GM19372 (cell line): ENCODE measurements around the gene BDKRB1.
"Not testable (repeated sequence)": the region's sequence is repeated elsewhere in the genome, so short reads cannot be mapped to it uniquely, and the experiment has no call there.

Experiments
- ATAC-seq: cut with Tn5 transposase; IDR thresholded peaks from one replicate; pipeline ENCODE4 v1.9.1; 2021; ENCODE audit warnings: mild to moderate bottlenecking, low read depth, moderate library complexity; ENCODE audit not compliant: unreplicated experiment

The BDKRB1 gene

GRCh38 chr14:96232506-96232905 is 23.5 kb upstream of the BDKRB1 start:
- no peak for ATAC-seq

GRCh38 chr14:96233661-96234060 is 22.3 kb upstream of the BDKRB1 start:
- no peak for ATAC-seq

GRCh38 chr14:96235426-96235825 is 20.6 kb upstream of the BDKRB1 start:
- no peak for ATAC-seq

- no peak for ATAC-seq
These were observed 18.4 kb upstream of the BDKRB1 start for GRCh38 chr14:96237641-96238040.

DNA sequence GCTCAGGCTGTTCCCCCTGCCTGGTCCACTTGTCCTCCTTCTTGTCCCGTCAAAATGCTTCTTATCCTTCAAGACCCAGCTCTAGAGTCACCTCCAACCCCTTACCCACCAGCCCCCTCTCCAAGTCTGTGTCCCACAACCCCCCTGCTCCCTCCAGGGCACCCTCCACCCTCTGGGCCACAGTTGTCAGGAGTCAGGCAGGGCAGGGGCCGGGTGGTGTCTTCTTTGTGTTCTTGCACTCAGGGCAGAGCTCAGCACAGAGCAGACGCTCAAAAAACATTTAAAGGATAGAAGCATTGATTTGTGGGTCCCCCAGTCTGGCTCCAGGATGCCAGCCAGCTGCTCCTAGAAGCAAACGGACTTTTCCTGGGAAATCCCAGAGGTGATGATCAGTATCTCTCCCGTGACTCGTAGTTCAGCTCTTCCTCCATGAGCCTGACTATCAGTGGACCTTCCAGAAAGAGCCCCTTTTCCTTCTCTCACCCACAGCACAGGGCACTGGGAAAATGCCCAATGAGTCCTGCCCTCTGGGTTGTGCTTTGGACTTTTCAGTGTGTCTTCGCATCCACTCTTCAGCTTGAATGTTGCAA is 17.2 kb upstream of the BDKRB1 start:
- no peak for ATAC-seq

DNA sequence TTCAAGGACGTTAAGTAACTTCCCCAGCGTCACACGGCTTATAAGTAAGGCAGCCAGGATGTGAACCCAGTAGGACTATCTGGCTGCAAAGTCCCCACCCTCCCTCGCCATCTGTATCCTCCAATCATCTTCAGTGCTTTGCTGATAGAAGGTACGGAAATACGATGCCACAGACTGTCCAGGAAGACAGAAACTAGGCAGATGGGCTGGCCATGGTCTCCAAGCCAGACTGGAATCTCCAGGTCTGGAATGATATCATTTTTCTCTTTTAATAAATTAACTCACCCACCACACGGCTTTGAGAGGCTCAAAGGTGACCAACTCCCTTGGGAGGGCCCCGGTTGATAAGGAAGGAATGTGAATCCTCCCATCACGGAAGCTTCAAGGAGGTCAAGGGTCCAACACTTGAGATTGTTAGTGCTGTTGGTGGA is 16.3 kb upstream of the BDKRB1 start:
- no peak for ATAC-seq

GRCh38 chr14:96240641-96241040 is 15.4 kb upstream of the BDKRB1 start:
- no peak for ATAC-seq

- no peak for ATAC-seq
These were observed 13.9 kb upstream of the BDKRB1 start for GRCh38 chr14:96242126-96242525.

DNA sequence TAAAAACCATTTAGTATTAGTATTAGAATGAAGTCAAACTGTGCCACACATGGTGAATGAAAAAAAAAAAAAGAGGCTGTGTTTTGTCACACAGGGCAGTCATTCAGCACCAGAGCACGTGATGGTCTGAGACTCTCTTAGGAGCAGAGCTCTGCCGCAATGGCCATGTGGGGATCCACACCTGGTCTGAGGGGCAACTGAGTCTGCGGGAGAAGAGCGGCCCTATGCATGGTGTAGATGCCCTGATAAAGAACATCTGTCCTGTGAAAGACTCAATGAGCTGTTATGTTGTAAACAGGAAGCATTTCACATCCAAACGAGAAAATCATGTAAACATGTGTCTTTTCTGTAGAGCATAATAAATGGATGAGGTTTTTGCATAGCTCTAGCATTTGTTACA is 12.2 kb upstream of the BDKRB1 start:
- ATAC-seq, result no peak

DNA sequence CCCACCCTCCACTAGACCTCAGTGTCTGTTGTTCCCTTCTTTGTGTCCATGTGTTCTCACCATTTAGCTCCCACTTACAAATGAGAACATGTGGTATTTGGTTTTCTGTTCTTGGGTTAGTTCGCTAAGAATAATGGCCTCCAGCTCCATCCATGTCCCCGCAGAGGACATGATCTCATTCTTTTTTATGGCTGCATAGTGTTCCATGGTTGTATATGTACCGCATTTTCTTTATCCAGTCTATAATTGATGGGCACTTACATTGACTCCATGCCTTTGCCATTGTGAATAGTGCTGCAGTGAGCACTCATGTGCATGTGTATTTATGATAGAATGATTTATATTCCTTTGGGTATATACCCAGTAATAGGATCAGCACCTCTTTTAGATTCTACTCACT is 10.9 kb upstream of the BDKRB1 start:
- not testable (repeated sequence) for ATAC-seq

DNA sequence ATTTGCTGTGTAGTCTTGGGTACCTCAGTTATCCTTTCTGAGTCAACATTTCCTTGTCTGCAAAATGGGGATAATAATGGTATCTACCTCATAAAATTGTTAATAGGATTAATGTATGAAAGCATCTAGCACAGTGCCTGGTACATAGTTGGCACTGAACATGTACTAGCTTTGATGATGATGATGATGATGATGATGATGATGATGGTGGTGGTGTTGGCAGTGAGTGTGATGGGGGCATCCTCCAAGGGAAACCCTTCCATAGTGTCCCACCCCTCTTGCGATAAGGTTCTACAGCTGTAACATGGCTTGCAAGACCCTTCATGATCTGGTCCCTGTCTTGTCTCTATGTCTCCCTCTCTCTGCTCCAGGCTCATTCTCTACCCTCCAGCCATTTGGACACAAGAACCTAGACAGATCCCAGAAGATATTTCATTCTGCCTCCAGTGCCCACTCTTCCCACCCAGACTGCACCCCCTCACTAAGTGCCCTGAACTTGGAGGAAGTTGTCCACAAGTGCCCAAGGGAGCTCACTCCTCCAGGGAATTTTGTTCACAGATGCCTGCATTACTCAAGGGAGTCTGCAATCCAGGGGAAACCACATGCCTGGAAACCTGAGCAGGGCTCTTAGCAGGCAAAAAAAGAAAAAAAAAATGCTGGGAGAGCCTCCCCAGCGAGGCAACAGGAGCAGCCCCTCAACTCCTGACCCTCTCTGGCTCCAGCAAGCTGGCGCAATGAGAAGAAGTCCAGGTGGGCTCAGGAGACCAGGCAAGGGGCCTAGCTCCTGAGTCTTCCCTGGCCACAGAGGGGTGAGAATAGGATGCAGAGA is 10.1 kb upstream of the BDKRB1 start:
- no peak for ATAC-seq

DNA sequence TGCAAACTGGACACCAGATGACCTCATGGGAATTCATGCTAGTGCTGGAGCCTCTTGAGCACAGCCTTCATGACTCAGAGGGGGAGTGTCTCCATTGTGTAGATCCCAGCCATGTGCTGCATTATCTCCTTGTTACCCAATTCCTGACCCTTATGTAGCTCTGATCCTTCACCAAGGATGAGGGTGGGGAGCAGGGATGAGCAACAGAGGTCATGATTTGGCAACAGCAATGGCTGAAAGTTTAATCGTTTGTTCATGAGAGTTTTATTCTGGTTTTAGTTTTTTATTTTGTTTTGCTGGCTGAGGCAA is 9.5 kb upstream of the BDKRB1 start:
- no peak for ATAC-seq

DNA sequence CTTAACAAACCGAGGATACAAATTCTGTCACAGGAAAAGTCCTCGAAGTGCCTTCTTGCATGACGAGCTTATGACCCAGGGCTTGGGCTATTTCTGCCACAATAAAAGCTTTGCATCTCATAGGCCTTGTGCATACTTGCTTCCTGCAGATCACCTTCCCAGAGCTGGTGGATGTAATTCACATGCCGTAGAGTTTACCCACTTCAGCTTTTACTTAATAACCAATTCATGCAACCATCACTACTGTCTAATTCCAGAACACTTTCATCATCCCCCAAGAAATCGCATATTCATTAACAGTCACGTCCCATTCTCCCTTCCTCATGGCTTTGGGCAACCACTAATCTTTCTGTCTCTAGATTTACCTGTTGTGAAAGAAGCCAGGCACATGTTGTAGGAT is 9.0 kb upstream of the BDKRB1 start:
- no peak for ATAC-seq

GRCh38 chr14:96249029-96249428 is 7.0 kb upstream of the BDKRB1 start:
- no peak for ATAC-seq

DNA sequence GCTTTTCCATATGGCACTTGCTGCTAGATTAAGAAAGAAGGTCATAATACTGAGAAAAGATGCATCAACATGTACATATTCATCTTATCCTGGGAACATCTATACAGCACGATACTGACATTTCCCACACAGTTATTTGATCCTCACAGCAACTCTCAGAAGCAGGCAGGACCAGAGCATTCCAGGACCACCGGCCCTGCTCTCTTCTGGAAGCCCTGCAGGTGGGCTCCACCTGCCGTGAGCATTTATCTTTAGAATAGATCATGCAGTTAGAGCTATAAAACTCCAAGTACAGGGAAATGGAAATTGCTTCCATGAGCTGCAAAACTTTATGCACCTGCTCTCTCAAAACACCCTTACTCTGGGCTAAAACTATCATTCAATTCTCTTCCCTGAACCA is 5.5 kb upstream of the BDKRB1 start:
- ATAC-seq, result no peak

DNA sequence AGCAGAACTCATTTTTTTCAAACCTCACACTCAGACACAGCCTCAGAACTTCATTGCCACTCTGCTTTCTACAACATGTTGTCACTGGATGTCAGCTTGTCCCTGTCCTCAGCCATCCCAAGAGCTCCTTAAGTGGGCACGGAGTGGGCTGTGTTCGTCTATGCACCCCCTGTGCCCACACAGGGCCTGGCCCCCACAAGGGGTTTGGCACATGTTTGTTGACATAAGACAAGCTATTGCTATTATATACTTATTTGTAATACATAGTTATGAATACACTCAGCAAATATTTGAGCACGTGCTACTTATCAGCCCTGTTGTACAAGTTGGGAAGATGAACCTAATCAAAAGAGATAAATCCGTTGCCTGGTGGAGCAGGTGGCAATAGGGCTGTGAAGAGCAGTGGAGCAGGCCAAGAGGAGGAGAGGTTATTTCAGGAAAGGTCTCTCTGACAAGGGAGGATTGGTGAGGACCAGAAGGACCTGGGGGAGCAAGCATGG is 4.3 kb upstream of the BDKRB1 start:
- ATAC-seq, result no peak

GRCh38 chr14:96252323-96252998 is 3.5 kb upstream of the BDKRB1 start:
- no peak for ATAC-seq

- ATAC-seq, result no peak
These were observed 2.9 kb upstream of the BDKRB1 start for GRCh38 chr14:96252999-96253539.

- no peak for ATAC-seq
These were observed 1.3 kb upstream of the BDKRB1 start for GRCh38 chr14:96254687-96255086.

GRCh38 chr14:96256407-96256806 is 397 bp downstream of the BDKRB1 start:
- no peak for ATAC-seq

GRCh38 chr14:96257056-96257455 is 1.0 kb downstream of the BDKRB1 start:
- ATAC-seq, result no peak
